HepG2 (cell line): Measurements from ENCODE around the gene NTRK2. TPM values are rescaled to one million over a fixed set of nuclear protein-coding genes. Genes with fewer than 3 reads are reported as not detected.

Experiments
- ATAC-seq: fragments of 200-7000 bp; cut with Tn5 transposase; 3 replicates; pipeline ENCODE4 v1.9.1; 2020; ENCODE audit warnings: mild to moderate bottlenecking, moderate library complexity
- BruUV-seq: library from RNA; stranded (reverse); fragments of 400-500 nt; replicated peaks from 2 replicates; lab custom pipeline; 2021; lab: Mats Ljungman, UMichigan
- CTCF ChIA-PET: fragments of 300-600 bp; formaldehyde crosslinking; extraction: SDS; loops from one replicate; lab custom pipeline; 2021; ENCODE audit warnings: low total read pairs, inconsistent platforms, low intra/inter-chr PET ratio; lab: Yijun Ruan, JAX
- POLR2A ChIA-PET: fragments of 350-600 bp; sonication (Branson Sonifier 250); formaldehyde crosslinking; loops from one replicate; lab custom pipeline; 2020; ENCODE audit warnings: antibody characterized with exemption, inconsistent platforms; lab: Yijun Ruan, JAX
- DNase-seq: peaks from one replicate; pipeline ENCODE4 v3.0.0-alpha.2; 2015; ENCODE audit warnings: low spot score
- FAIRE-seq: peaks from 3 replicates; lab custom pipeline; 2011; peaks lifted over from hg19 to GRCh38; lab: Jason Lieb, UNC
- H2AFZ ChIP-seq: one replicate; pipeline ENCODE4 v1.6.1; 2011; ENCODE audit warnings: low read length, inconsistent platforms
- H3K27ac ChIP-seq: fragments of 300-600 bp; 3 replicates; pipeline ENCODE4 v1.8.0; 2011; ENCODE audit warnings: mixed run types, mild to moderate bottlenecking, mixed read lengths, low read length, inconsistent platforms; ENCODE audit not compliant: insufficient read depth; ENCODE audit errors: extremely low read length
- H3K27me3 ChIP-seq, 2 experiments: fragments of 200-600 bp in 1 of 2; 2 replicates in 1 of 2; 3 replicates in 1 of 2; pipeline versions ENCODE4 v1.6.0 to v1.8.0; 2011; ENCODE audit warnings: low read length in 2 of 2, mild to moderate bottlenecking in 2 of 2, moderate library complexity in 2 of 2, inconsistent platforms in 1 of 2; ENCODE audit not compliant: insufficient read depth in 2 of 2, control insufficient read depth in 1 of 2
- H3K36me3 ChIP-seq, 2 experiments: fragments of 200-600 bp in 1 of 2; replicated peaks in 1 of 2; 2 replicates in 1 of 2; 3 replicates in 1 of 2; pipeline versions ENCODE4 v1.5.1 to v1.8.0; 2011; ENCODE audit warnings: low read length in 2 of 2, inconsistent platforms in 1 of 2; ENCODE audit not compliant: insufficient read depth in 2 of 2, control insufficient read depth in 1 of 2
- H3K4me1 ChIP-seq: 2 replicates; pipeline ENCODE4 v1.5.1; 2012; ENCODE audit warnings: low read length, inconsistent platforms; ENCODE audit not compliant: insufficient read depth
- H3K4me2 ChIP-seq: 2 replicates; pipeline ENCODE4 v1.6.0; 2011; ENCODE audit warnings: low read depth, low read length, inconsistent platforms
- H3K4me3 ChIP-seq, 3 experiments: fragments of 200-600 bp in 1 of 3; sonication (generic), shearing (Covaris generic) in 1 of 3; replicated peaks in 1 of 3; 2 replicates each; pipeline ENCODE4 v1.5.1; 2011 to 2016; ENCODE audit warnings: low read length in 3 of 3, inconsistent platforms in 2 of 3, low read depth in 2 of 3, mild to moderate bottlenecking in 2 of 3, control low read depth in 1 of 3, mixed read lengths in 1 of 3; ENCODE audit not compliant: insufficient read depth in 1 of 3
- H3K79me2 ChIP-seq: one replicate; pipeline ENCODE4 v1.6.1; 2011; ENCODE audit warnings: low read length, inconsistent platforms; ENCODE audit not compliant: insufficient read depth
- H3K9ac ChIP-seq: 2 replicates; pipeline ENCODE4 v1.6.0; 2011; ENCODE audit warnings: mild to moderate bottlenecking, low read depth, low read length, inconsistent platforms; ENCODE audit not compliant: insufficient read depth
- H3K9me3 ChIP-seq: 2 replicates; pipeline ENCODE4 v1.5.1; 2012; ENCODE audit warnings: mild to moderate bottlenecking, low read length
- H4K20me1 ChIP-seq: 2 replicates; pipeline ENCODE4 v1.6.0; 2011; ENCODE audit warnings: inconsistent platforms, mild to moderate bottlenecking, low read length, moderate library complexity; ENCODE audit not compliant: insufficient read depth
- ATM ChIP-seq: fragments of 450-650 bp; IDR thresholded peaks from 2 replicates; pipeline ENCODE4 v1.7.1; 2017; ENCODE audit warnings: mild to moderate bottlenecking, borderline replicate concordance
- HNRNPL ChIP-seq: fragments of 200-400 bp; formaldehyde crosslinking; IDR thresholded peaks from 2 replicates; pipeline ENCODE4 v1.6.1; 2017; ENCODE audit warnings: mild to moderate bottlenecking, low read depth, low read length
- HNRNPLL ChIP-seq: fragments of 200-400 bp; formaldehyde crosslinking; IDR thresholded peaks from 2 replicates; pipeline ENCODE4 v1.6.1; 2017; ENCODE audit warnings: mild to moderate bottlenecking, low read depth, low read length; ENCODE audit not compliant: poor library complexity, severe bottlenecking
- KAT7 ChIP-seq: IDR thresholded peaks from 2 replicates; pipeline ENCODE4 v1.6.1; 2018; ENCODE audit warnings: borderline replicate concordance, missing compliant biosample characterization
- MTF1 ChIP-seq: sonication (generic); formaldehyde crosslinking; IDR thresholded peaks from 2 replicates; pipeline ENCODE4 v1.5.0; 2020; ENCODE audit warnings: missing genetic modification reagents
- REXO4 ChIP-seq: sonication (generic); formaldehyde crosslinking; IDR thresholded peaks from 2 replicates; pipeline ENCODE4 v1.8.0; 2022; ENCODE audit warnings: missing genetic modification reagents, mild to moderate bottlenecking, borderline replicate concordance
- SALL2 ChIP-seq: sonication (generic); formaldehyde crosslinking; IDR thresholded peaks from 2 replicates; pipeline ENCODE4 v1.8.1; 2023; ENCODE audit warnings: mild to moderate bottlenecking, missing genetic modification reagents, inconsistent platforms
- SMYD3 ChIP-seq: sonication (generic); formaldehyde crosslinking; IDR thresholded peaks from 2 replicates; pipeline ENCODE4 v1.8.1; 2023; ENCODE audit warnings: mild to moderate bottlenecking, missing genetic modification reagents
- SNAI1 ChIP-seq: sonication (generic); formaldehyde crosslinking; IDR thresholded peaks from 2 replicates; pipeline ENCODE4 v1.5.0; 2020; ENCODE audit warnings: mild to moderate bottlenecking, missing genetic modification reagents, borderline replicate concordance
- TOE1 ChIP-seq: sonication (generic); formaldehyde crosslinking; IDR thresholded peaks from 2 replicates; pipeline ENCODE4 v1.4.0; 2020; ENCODE audit warnings: mild to moderate bottlenecking, missing genetic modification reagents
- TOPORS ChIP-seq: sonication (generic); formaldehyde crosslinking; IDR thresholded peaks from 2 replicates; pipeline ENCODE4 v1.8.0; 2023; ENCODE audit warnings: mild to moderate bottlenecking, missing genetic modification reagents
- ZBTB3 ChIP-seq: sonication (generic); formaldehyde crosslinking; IDR thresholded peaks from 2 replicates; pipeline ENCODE4 v1.4.0; 2020; ENCODE audit warnings: low read depth, mild to moderate bottlenecking, moderate library complexity, missing genetic modification reagents, borderline replicate concordance
- ZBTB8A ChIP-seq: sonication (generic); formaldehyde crosslinking; IDR thresholded peaks from 2 replicates; pipeline ENCODE4 v1.4.0; 2020; ENCODE audit warnings: mild to moderate bottlenecking, low read depth, missing genetic modification reagents, borderline replicate concordance
- ZNF256 ChIP-seq: sonication (generic); formaldehyde crosslinking; conservative IDR thresholded peaks from 2 replicates; pipeline ENCODE4 v1.4.0; 2020; ENCODE audit warnings: missing genetic modification reagents
- ZNF282 ChIP-seq: fragments of 450-650 bp; IDR thresholded peaks from 2 replicates; pipeline ENCODE4 v1.6.1; 2018; ENCODE audit not compliant: partially characterized antibody
- ZNF318 ChIP-seq: sonication (generic); formaldehyde crosslinking; IDR thresholded peaks from 2 replicates; pipeline ENCODE4 v1.4.0; 2020; ENCODE audit warnings: mild to moderate bottlenecking, missing genetic modification reagents
- ZNF614 ChIP-seq: IDR thresholded peaks from 2 replicates; pipeline ENCODE4 v1.6.1; 2018; ENCODE audit warnings: missing biosample characterization, missing genetic modification reagents, inconsistent platforms, borderline replicate concordance
- ZNF674 ChIP-seq: sonication (generic); formaldehyde crosslinking; IDR thresholded peaks from 2 replicates; pipeline ENCODE4 v1.5.0; 2020; ENCODE audit warnings: low read depth, mild to moderate bottlenecking, missing genetic modification reagents
- ZNF678 ChIP-seq: sonication (generic); formaldehyde crosslinking; IDR thresholded peaks from 2 replicates; pipeline ENCODE4 v1.4.0; 2020; ENCODE audit warnings: mild to moderate bottlenecking, missing genetic modification reagents
- WGBS: methylation state at CpG from one replicate; pipeline ENCODE4 v1.1.6; 2017; ENCODE audit warnings: low lambda C conversion rate; 5-methylcytosine and 5-hydroxymethylcytosine counted together
- in situ Hi-C: cut with HindIII; loops from 2 replicates; pipeline ENCODE4 v1.10.0; 2017; ENCODE audit warnings: low pct_unique_long_range_greater_than_20kb; ENCODE audit not compliant: extremely low pct_ligation_motif_present
- intact Hi-C: fragments of 100-400 bp; cut with micrococcal nuclease; formaldehyde crosslinking; loops from one replicate; pipeline ENCODE4 v1.10.0; 2022; ENCODE audit not compliant: unreplicated experiment
- polyA plus RNA-seq, 8 experiments: library from polyadenylated mRNA; depleted of rRNA in 3 of 8; stranded (reverse) in 7 of 8; unstranded in 1 of 8; fragments of >200 nt; fragmentation: Illumina TruSeq in 4 of 8; extraction: Trizol in 4 of 8; gene quantifications; 2 replicates each; pipeline versions ENCODE4 v1.2.1 to v1.2.3, GENCODE V29; 2011 to 2016; ENCODE audit warnings: low read depth in 4 of 8, missing spikeins in 1 of 8, mixed read lengths in 1 of 8; ENCODE audit not compliant: insufficient read depth in 1 of 8
- total RNA-seq, 5 experiments: library from RNA; depleted of rRNA; stranded (reverse); fragments of >200 nt; fragmentation: Illumina TruSeq; extraction: Trizol; gene quantifications; 2 replicates each; pipeline ENCODE4 v1.2.3, GENCODE V29; 2016; ENCODE audit warnings: low read depth in 1 of 5

The NTRK2 gene
- total and polyA plus RNA-seq, 2 of the 13 experiments (the other 11 are each of a cell fraction or from before 2014, with no cell fraction given): not detected

GRCh38 chr9:84754461-84754860 lies 84.9 kb downstream of the NTRK2 start:
- BruUV-seq: no TSS peak
- DNase-seq (no peak), FAIRE-seq (no peak), ATAC-seq (no peak)
- intact Hi-C loops: no loop called here
- POLR2A ChIA-PET: no interaction called here
- CTCF ChIA-PET: no interaction called here
- no peak overlapping the region for H3K9ac ChIP-seq
- H3K9me3 ChIP-seq: no peaks in the 10 kb centered on the region
- H3K27me3 ChIP-seq: no peaks in the 10 kb centered on the region; a peak in 2 of 5 replicates
- H3K27ac ChIP-seq: no peak overlapping the region
- H4K20me1 ChIP-seq: no peaks in the 10 kb centered on the region
- no peak for TF ChIP-seq ZNF674
- TF ChIP-seq MTF1: no peak
- no peak for TF ChIP-seq ZBTB3 (CRISPR knock-in tag)
- TF ChIP-seq KAT7 (CRISPR knock-in tag): no peak
- TF ChIP-seq ZBTB8A (CRISPR knock-in tag): no peak
- no peak for TF ChIP-seq HNRNPLL
- no peak for TF ChIP-seq SALL2
- TF ChIP-seq ZNF256 (CRISPR knock-in tag): no peak
- no peak for TF ChIP-seq TOPORS
- TF ChIP-seq ZNF678: no peak
- no peak for TF ChIP-seq HNRNPL
- no peak for TF ChIP-seq ZNF614 (CRISPR knock-in tag)
- no peak for TF ChIP-seq SNAI1 (CRISPR knock-in tag)
- TF ChIP-seq SMYD3 (CRISPR knock-in tag): no peak
- TF ChIP-seq ZNF318 (CRISPR knock-in tag): no peak
- TF ChIP-seq TOE1 (CRISPR knock-in tag): no peak
- TF ChIP-seq ZNF282: no peak
- TF ChIP-seq ATM: no peak
- no peak for TF ChIP-seq REXO4 (CRISPR knock-in tag)
- H3K36me3 ChIP-seq: no peaks in the 10 kb centered on the region
- no peak overlapping the region for H2AFZ ChIP-seq
- no peaks in the 10 kb centered on the region for H3K4me1 ChIP-seq
- in situ Hi-C loops: no loop called here
- H3K4me3 ChIP-seq: no peak overlapping the region
- whole genome bisulfite sequencing: 0% methylated on average over 3 of the region's 3 CpGs
- H3K4me2 ChIP-seq: no peak overlapping the region
- no peaks in the 10 kb centered on the region for H3K79me2 ChIP-seq
